D721Med (cell line): ENCODE results near the gene SEMA7A.

Source experiments
- DNase-seq: peaks from one replicate; pipeline ENCODE4 v3.0.0; 2011; ENCODE audit warnings: low spot score; ENCODE audit not compliant: insufficient read length
- FAIRE-seq: peaks from 2 replicates; lab custom pipeline; 2011; peaks lifted over from hg19 to GRCh38; lab: Jason Lieb, UNC
- TF ChIP-seq, protein P1 (sequence below): IDR thresholded peaks from 2 replicates; pipeline ENCODE4 v1.5.1; 2012; ENCODE audit warnings: mild to moderate bottlenecking, control low read depth; ENCODE audit not compliant: insufficient read depth; ENCODE audit errors: missing control alignments

Gene SEMA7A

GRCh38 chr15:74396146-74396438 is 37.7 kb downstream of the SEMA7A start:
- no peak for FAIRE-seq
- DNase-seq = no peak
- TF ChIP-seq, protein P1, sequence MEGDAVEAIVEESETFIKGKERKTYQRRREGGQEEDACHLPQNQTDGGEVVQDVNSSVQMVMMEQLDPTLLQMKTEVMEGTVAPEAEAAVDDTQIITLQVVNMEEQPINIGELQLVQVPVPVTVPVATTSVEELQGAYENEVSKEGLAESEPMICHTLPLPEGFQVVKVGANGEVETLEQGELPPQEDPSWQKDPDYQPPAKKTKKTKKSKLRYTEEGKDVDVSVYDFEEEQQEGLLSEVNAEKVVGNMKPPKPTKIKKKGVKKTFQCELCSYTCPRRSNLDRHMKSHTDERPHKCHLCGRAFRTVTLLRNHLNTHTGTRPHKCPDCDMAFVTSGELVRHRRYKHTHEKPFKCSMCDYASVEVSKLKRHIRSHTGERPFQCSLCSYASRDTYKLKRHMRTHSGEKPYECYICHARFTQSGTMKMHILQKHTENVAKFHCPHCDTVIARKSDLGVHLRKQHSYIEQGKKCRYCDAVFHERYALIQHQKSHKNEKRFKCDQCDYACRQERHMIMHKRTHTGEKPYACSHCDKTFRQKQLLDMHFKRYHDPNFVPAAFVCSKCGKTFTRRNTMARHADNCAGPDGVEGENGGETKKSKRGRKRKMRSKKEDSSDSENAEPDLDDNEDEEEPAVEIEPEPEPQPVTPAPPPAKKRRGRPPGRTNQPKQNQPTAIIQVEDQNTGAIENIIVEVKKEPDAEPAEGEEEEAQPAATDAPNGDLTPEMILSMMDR = no peak

GRCh38 chr15:74395319-74396145 is 38.2 kb downstream of the SEMA7A start:
- TF ChIP-seq, protein P1 = no peak
- no peak for FAIRE-seq
- DNase-seq = no peak

- TF ChIP-seq, protein P1 = no peak
- DNase-seq = no peak
- FAIRE-seq = no peak
These were observed 39.5 kb downstream of the SEMA7A start for GRCh38 chr15:74394090-74394846.

GRCh38 chr15:74393423-74393822 is 40.3 kb downstream of the SEMA7A start:
- DNase-seq = no peak
- TF ChIP-seq, protein P1 = no peak
- FAIRE-seq = no peak

DNA sequence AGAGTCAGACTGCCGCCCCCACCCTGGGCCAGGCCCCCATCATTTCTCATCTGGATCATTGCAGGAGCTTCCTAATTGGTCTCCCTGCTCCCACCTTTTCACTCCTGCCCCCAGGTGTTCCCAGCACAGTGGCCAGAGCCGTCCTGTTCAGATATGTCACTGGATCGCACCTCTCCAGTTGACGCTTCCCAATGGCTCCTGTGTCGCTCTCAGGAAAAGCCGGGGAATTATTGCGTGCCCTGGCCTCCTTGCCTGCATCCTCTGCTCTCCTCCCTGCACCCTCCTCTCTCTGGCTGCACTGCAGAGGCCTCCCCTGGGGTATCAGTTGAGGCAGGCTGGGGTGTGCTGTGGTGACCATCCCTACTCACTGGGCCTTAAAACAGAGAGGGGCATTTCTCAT is 40.9 kb downstream of the SEMA7A start:
- DNase-seq (no peak), FAIRE-seq (no peak)
- TF ChIP-seq, protein P1 = no peak

GRCh38 chr15:74392451-74392830 is 41.3 kb downstream of the SEMA7A start:
- DNase-seq (no peak), FAIRE-seq (no peak)
- TF ChIP-seq, protein P1 = no peak
